Endodermal cell (in vitro differentiated cells): Measurements from ENCODE around the gene ESCO1. TPM values are rescaled to one million over a fixed set of nuclear protein-coding genes. Genes with fewer than 3 reads are reported as not detected.

Experiments used
- DNase-seq: peaks from one replicate; pipeline ENCODE4 v3.0.0-alpha.2; 2017
- H3K27ac ChIP-seq: 2 replicates; pipeline ENCODE4 v1.5.1; 2013; ENCODE audit warnings: mild to moderate bottlenecking, low read depth, low read length, moderate library complexity
- H3K27me3 ChIP-seq: 2 replicates; pipeline ENCODE4 v1.6.1; 2013; ENCODE audit warnings: mild to moderate bottlenecking, low read length, moderate library complexity; ENCODE audit not compliant: insufficient read depth, control insufficient read depth, poor library complexity, severe bottlenecking
- H3K36me3 ChIP-seq: 2 replicates; pipeline ENCODE4 v1.7.0; 2013; ENCODE audit warnings: mild to moderate bottlenecking, low read length, moderate library complexity; ENCODE audit not compliant: control insufficient read depth, insufficient read depth
- H3K4me1 ChIP-seq: one replicate; pipeline ENCODE4 v1.7.0; 2013; ENCODE audit warnings: low read length; ENCODE audit not compliant: control insufficient read depth, insufficient read depth
- H3K4me3 ChIP-seq: 2 replicates; pipeline ENCODE4 v1.5.1; 2013; ENCODE audit warnings: mild to moderate bottlenecking, low read length, moderate library complexity
- H3K9ac ChIP-seq: 2 replicates; pipeline ENCODE4 v1.6.1; 2013; ENCODE audit warnings: mild to moderate bottlenecking, low read length, moderate library complexity; ENCODE audit not compliant: poor library complexity, severe bottlenecking; ENCODE audit errors: extremely low read depth
- H3K9me3 ChIP-seq: 2 replicates; pipeline ENCODE4 v1.6.1; 2013; ENCODE audit warnings: mild to moderate bottlenecking, low read length, moderate library complexity; ENCODE audit not compliant: control insufficient read depth
- H3K27ac Mint-ChIP-seq: 2 replicates; pipeline ENCODE4 v1.8.0; 2020; ENCODE audit warnings: mixed read lengths
- H3K27me3 Mint-ChIP-seq: 2 replicates; pipeline ENCODE4 v1.8.0; 2021; ENCODE audit warnings: mild to moderate bottlenecking, mixed read lengths; ENCODE audit not compliant: insufficient read depth
- H3K36me3 Mint-ChIP-seq: 2 replicates; pipeline ENCODE4 v1.8.0; 2020; ENCODE audit warnings: low read depth, mixed read lengths
- H3K4me1 Mint-ChIP-seq: 2 replicates; pipeline ENCODE4 v1.8.0; 2020; ENCODE audit warnings: mixed read lengths
- H3K4me3 Mint-ChIP-seq: 2 replicates; pipeline ENCODE4 v1.8.0; 2020; ENCODE audit warnings: mild to moderate bottlenecking, moderate library complexity, mixed read lengths
- H3K9me3 Mint-ChIP-seq: 2 replicates; pipeline ENCODE4 v1.8.0; 2020; ENCODE audit warnings: mild to moderate bottlenecking, mixed read lengths
- CTCF ChIP-seq: fragments of 200-600 bp; sonication (generic); conservative IDR thresholded peaks from 2 replicates; pipeline ENCODE4 v1.5.0; 2021; ENCODE audit warnings: antibody characterized with exemption, mild to moderate bottlenecking
- WGBS, 2 experiments: methylation state at CpG; one replicate each; pipeline versions ENCODE4 v1.1.5 to v1.1.7; 2013; ENCODE audit warnings: missing lambda C conversion rate in 2 of 2, mixed read lengths in 1 of 2; ENCODE audit not compliant: insufficient coverage in 1 of 2, insufficient read length in 1 of 2; 5-methylcytosine and 5-hydroxymethylcytosine counted together
- total RNA-seq, 2 donors: library from RNA; stranded (reverse); fragmentation: NEBNext Ultra II Directional in 1 of 2; extraction: Animal tissue kit (Norgen Biotek cat#: 25700) in 1 of 2; gene quantifications; 2 replicates in 1 of 2; 3 replicates in 1 of 2; pipeline ENCODE4 v1.2.1, GENCODE V29; 2021

ESCO1 gene
- total RNA-seq, 2 donors from 2014 or later, result 33.3 to 39.4 TPM

GRCh38 chr18:21479721-21480120 is 120.8 kb downstream of the ESCO1 start:
- H3K9ac ChIP-seq, result no peak overlapping the region
- H3K27ac ChIP-seq, result no peak overlapping the region
- Mint-ChIP-seq H3K4me1 (peaks cover 2% of the 10 kb centered on the region), H3K9me3 (peaks cover 1% of the 10 kb centered on the region), H3K4me3 (no peak overlapping the region), H3K27ac (no peak overlapping the region), H3K27me3 (peaks cover 2% of the 10 kb centered on the region), H3K36me3 (no peaks in the 10 kb centered on the region)
- H3K4me1 ChIP-seq, result no peaks in the 10 kb centered on the region
- no peaks in the 10 kb centered on the region for H3K9me3 ChIP-seq
- no peaks in the 10 kb centered on the region for H3K36me3 ChIP-seq
- DNase-seq, result no peak
- no peak for TF ChIP-seq CTCF
- no peaks in the 10 kb centered on the region for H3K27me3 ChIP-seq
- WGBS, 2 experiments, result 93 to 100% methylated on average over 3 to 5 of the region's 5 CpGs
- no peak overlapping the region for H3K4me3 ChIP-seq

Other genes starting within 250 kb of the ESCO1 start
- 100 to 1,000 TPM in 1 of 2 donors, 10 to 100 TPM in 1; 98.9 to 114 TPM for gene SNRPD1, start 11.6 kb upstream of the ESCO1 start, total RNA-seq
- 10 to 100 TPM; 14.2 to 24.5 TPM for gene ABHD3, start 104.1 kb upstream of the ESCO1 start, total RNA-seq
- gene MIB1, start 140.1 kb upstream of the ESCO1 start, total RNA-seq, result 10 to 100 TPM; 66.4 to 75.0 TPM